Glomerular visceral epithelial cell (primary cell): ENCODE data around the gene SCAI.
"Not testable (repeated sequence)": the region's sequence is repeated elsewhere in the genome, so short reads cannot be mapped to it uniquely, and the experiment has no call there.

ENCODE experiments used
- DNase-seq: peaks from one replicate; pipeline ENCODE4 v3.0.0-alpha.2; 2016; ENCODE audit errors: extremely low spot score

The SCAI gene

DNA sequence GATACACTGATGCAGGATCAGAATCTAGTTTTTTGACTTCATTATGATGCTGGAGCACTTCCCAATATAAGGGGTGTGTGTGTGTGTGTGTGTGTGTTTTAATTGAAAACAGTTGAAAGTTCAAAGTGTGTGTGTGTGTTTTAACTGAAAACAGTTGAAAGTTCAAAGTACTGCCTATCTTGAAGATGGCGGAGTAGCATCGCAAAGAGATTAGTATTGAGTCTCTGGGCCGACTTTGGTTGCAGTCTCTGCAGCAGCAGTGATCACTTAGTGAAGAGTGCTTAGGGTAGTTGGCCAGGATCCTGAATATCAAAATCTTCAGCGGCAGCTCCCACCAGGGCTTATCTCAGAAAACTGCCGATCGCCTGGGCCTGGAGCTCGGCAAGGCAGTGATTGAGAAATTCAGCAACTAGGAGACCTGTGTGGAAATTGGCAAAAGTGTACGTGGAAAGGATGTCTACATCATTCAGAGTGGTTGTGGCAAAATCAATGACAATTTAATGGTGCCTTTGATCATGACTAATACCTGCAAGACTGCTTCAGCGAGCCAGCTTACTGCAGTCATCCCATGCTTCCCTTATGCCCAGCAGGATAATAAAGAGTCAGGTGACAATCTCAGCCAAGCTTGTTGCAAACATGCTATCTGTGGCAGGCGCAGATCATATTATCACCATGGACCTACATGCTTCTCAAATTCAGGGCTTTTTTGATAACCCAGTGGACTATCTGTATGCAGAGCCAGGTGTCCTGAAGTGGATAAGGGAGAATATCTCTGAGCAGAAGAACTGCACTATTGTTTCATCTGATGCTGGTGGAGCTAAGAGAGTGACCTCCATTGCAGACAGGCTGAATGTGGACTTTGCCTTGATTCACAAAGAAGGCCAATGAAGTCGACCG lies 7.3 kb upstream of the SCAI start:
- no peak for DNase-seq

DNA sequence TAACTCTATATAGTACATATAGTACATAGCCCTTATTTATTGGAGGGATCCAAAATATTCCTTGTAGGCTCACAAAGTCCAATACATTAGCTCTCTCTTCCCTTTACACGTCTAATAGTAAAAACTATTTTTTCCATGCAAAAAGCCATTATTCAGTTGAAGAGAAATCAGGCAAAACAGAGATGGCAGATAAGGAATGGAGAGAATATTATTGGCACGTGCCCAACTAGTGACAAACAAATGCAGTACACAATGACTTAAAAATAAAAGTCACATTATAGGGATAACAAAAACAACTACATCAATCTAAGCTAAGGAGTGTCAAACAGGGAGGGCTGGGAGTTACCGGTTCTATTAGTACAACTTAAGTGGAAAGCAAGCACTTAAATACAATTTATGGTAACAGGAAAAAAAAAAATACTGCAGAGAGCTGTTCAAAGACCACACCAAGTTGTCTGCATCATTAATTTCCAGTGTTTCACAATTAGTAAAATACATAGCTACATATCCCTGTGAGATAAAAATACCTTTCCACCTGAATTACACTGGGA lies 4.1 kb upstream of the SCAI start:
- no peak for DNase-seq

DNA sequence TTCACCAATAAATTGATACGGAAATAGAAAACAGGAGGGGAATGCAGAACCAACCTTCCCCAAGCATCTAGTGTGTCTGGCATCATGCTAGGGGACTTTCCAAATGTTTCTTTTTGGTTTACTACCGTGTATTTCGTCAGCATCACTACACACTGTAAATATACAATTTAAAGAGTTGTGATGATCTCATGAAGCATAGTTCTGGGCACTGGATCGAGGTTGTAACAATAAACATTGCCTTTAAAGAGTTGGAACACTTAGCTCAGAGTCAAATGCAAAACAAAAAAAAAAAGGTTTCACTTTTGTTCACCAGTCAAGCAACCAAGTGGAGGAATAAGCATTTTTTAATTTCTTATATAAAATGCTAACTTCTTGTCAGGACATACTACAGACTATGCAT lies 2.9 kb upstream of the SCAI start:
- DNase-seq: no peak

DNA sequence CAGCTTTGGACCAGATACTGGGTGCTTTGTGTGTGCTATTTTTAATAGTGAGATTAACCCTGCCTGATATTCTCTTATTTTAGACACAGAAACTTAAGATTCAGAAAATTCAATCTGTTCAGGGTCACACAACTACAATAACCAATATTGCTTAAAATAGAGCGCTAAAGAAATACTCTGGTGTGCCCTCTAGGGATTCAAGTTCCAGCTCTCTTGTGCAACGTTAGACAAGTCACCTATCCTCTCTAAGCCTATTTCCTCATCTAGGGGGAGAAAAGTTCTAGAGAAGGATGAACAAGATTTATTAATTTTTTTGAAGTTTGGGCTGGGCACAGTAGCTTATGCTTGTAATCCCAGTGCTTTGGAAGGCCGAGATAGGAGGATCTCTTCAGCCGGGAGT lies 2.1 kb upstream of the SCAI start:
- DNase-seq: no peak

DNA sequence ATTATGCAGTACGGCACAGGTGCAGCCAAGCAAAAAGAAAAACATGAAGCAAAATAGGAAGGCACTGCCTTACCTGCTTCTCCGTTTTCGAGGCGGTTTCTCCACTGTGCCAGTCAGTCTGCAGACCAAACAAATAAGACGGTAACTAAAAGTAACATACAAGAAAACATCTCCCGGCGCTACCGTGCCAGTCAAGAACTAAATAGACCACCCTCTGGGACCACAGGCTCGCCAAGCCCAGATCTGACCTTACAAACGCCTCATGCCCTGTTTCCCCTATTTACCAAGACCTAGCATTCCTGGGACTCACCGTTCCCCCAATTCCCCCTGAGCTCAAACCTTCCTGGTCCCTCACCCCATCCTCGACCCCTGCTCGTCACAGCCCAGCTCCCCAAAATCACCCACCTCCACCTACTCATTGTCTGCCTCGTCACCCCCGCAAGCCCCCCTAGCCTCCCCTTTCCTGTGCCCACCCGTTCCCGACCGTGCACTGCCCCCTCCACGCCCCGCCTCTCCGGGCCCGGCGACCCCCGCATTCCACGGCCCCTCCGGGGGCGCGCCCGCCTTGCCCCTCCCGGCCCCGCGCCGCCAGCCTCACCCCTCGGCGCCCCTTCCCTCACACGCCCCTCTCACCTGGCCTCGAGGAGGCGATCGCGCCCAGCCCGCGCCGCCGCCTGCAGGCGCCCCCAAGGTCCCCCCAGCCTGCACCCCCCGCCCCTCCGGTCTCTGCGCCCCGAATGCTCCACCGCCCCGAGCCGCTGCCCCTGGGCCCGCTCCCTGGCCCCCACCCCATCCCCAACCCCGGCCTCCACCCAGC lies 560 bp downstream of the SCAI start:
- no peak for DNase-seq

DNA sequence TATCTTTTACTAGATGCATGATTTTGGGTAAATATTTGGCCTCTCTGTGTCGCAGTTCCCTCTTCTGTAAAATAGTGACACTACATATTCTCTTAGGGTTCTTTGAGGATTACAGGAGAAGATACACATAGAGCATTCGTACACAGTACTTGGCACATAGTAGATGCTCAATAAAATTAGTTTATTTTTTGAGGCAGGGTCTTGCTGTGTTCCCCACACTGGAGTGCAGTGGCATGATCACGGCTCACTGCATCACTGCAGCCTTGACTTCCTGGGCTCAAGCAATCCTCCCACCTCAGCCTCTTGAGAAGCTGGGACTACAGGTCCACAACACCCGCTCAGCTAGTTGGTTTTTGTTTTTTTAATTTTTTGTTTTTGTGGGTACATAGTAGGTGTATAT lies 1.6 kb downstream of the SCAI start:
- no peak for DNase-seq

DNA sequence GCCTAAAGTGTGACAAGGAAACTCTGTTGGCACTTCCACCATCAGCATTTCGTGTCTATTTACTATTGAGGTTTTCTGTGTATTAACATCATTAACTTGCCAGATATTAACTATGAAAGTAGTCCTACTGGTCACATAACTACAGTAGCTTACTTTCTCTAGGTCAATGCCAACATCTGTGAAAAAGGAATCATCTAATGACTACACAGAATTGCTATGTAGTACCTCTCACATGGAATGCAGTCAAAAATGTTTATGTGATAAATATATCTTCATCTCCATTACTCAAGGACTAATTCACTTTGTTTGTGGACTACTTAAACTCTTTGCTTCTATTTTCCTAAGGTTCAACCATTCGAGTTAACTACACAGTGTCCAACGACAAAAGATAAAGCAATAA lies 2.1 kb downstream of the SCAI start:
- no peak for DNase-seq

DNA sequence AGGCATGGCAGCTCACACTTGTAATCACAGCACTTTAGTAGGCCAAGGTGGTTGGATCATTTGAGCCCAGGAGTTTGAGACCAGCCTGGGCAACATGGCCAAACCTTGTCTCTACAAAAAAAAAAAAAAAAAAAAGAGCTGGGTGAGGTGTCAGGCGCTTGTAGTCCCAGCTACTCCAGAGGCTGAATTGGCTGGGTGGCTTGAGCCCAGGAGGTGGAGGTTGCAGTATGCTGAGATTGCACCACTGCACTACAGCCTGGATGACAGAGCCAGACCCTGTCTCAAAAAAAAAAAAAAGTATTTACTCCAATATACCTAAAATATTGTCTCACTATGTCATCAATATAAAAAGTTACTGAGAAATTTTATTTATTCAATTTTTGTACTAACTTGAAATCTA lies 2.8 kb downstream of the SCAI start:
- DNase-seq: no peak

DNA sequence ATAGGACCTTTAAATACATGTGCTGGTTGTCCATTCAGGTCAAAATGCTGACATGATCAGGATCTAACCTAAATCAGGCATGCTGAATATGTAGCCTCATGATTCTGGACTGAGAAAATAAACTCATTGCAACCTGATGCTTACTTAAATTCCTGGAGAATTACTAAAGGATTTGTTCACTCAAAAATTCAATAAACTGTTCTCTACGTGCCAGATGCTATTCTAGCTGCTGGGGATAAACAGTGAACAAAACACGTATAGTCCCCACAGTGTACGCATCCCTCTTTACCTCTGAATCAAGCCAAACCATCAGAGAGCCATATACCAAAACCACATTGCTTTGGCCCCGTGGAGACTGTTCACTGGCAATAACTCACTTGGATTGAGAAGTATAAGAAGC lies 6.1 kb downstream of the SCAI start:
- no peak for DNase-seq

DNA sequence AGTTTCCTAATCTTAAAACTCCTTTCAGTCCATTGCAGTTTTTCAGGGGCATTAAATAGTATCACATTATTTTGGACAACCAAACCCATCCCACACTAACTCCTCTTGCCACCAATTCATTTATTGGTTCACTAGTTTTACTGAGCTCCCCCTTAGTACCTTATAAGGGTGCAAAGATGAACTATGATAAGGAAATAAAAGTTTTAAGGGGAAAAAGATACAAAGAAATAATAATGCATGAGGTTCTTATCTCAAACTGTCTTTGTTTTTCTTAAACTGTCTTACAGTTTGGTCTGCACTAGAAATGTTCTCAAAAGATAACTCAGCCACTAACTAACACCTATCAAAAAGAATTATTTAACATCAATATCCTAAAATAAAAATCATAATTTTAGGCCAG lies 8.4 kb downstream of the SCAI start:
- DNase-seq: no peak

DNA sequence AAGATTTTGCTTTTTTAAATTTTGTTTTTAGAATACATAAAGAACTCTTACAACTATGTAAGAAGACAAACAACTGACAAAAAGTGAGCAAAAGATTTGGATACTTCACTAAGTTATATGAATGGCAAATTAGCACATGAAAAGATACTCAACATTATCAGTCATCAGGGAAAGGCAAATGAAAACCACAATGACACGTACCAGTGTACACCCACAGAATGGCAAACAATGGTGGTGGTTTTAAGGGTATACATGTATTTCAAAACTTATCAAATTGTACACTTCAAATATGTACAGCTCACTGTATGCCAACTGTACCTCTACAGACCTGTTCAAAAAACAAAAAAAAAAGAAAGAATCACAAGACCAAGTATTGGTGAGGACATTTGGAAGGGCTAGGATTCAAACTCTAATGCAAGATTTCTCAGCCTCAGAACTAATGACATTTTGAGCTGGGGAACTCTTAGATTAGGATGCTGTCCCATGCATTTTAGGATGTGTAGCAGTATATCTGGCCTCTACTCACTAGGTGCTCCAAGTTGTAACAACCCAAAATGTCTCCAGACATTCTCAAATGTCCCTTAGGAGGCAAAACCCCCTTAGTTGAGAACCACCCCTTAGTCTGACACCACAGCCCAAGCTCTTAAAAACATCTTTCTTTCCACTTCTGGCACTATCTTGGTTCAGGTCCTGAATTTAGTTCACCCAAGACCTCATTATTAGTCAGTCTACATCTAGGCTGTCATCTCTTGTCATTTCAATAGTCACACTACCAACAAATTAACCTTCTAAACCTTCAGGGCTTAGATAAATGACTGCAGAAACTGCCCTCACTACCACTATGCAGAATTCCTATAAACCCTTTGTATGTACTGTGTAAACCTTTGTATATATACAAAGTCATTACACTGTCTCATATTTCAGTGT lies 9.7 kb downstream of the SCAI start:
- no peak for DNase-seq

DNA sequence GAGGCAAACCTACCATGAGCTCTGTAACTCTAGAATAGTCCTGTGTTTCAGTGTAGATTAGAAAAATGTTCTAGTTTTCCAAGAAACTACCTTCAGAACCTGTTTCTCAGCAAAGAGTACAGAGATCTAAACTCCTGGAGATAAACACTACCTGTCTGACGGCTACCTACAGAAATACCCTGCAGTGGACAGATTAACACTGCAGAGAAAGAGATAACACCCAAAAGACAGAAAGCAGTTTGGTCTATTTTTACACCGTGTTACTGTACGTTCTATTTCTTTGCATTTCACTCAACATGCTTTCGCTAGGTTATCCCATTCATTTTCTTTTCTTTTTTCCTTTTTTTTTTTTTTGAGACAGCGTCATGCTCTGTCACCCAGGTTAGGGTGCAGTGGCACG lies 11.6 kb downstream of the SCAI start:
- DNase-seq: no peak

DNA sequence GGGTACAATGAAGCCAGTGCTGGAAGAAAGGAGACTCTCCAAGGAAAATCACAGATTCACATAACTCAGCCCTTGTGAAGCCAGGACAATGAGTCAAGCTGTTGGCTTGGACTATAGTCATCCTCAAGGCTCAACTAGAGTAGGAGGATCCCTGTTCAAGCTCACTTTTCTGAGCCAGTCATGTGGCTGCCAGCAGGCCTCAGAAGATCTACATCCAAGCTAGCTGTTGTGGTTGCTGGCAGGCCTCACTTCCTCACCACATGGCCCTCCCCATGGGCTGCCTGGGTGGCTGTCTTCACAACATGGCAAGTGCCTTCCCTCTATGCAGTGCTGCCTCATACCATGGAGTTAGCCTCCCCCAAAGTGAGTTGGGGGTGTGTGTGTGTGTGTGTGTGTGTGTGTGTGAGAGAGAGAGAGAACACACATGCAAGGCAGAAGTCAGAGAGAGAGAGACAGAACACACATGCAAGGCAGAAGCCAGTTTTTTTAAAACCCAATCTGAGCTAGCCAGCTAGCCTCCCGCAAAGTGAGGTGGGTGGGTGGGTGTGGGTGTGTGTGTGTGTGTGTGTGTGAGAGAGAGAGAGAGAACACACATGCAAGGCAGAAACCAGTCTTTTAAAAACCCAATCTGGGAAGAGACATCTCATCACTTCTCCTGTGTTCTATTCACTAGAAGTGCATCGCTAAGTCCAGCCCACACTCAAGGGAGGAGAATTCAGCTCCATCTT lies 17.1 kb downstream of the SCAI start:
- peak; percentile 95 for DNase-seq

DNA sequence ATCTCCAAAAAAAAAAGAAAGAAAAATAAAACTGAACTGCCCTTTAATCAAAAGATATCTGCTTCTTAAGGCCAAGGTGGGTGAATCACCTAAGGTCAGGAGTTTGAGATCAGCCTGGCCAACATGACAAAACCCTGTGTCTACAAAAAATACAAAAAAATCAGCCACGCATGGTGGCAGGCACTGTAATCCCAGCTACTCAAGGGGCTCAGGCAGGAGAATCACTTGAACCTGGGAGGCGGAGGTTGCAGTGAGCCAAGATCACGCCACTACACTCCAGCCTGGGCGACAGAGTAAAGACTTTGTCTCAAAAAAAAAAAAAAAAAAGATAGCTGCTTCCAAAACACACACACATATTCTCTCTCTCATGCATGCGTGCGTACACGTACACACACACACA lies 17.8 kb downstream of the SCAI start:
- DNase-seq: no peak

DNA sequence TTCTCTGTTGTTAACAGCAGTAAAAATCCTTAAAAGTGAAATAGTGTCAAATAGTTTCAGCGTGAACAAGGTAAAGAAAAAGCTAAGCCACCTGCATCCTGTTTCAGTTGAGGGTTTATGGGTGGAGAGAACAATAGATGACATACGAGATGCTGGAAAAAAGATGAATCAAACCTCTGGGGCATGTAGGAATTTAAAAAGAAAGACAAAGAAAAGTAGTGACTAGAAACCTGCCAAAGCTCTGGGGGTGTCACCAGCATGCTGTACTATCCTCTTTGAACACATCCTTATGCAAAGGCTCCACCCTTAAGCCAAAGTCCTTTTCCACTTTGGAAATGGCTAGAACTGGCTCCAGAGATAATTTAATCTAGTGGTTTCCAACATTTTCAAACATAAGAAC lies 22.2 kb downstream of the SCAI start:
- DNase-seq: no peak

DNA sequence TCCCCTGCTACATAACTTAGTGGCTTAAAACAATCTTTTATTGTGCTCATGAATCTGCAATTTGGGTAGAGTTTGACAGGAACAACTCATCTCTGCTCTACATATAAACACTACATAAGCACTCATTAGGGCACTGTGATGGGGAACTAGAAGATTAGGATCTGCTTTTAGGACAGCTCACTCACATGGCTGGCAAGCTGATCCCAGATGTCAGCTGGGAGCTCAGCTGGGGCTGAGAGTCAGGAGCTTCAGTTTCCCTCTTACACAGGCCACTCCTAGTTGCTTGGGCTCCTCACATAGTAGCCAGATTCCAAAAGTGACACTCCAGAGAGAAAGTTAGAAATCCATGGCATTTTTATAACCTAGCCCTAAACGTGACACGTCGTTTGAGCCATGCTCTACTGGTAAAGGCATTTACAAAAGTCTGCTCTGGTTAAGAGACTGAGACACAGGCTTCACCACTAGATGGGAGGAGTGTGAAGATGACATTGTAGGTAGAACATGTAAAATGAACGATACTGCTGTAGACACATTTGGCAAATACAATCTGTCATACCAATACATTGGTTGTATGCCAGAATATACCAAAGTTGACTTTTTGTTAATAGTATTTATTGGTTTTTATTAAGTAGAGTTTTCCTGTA lies 23.6 kb downstream of the SCAI start:
- DNase-seq: no peak

DNA sequence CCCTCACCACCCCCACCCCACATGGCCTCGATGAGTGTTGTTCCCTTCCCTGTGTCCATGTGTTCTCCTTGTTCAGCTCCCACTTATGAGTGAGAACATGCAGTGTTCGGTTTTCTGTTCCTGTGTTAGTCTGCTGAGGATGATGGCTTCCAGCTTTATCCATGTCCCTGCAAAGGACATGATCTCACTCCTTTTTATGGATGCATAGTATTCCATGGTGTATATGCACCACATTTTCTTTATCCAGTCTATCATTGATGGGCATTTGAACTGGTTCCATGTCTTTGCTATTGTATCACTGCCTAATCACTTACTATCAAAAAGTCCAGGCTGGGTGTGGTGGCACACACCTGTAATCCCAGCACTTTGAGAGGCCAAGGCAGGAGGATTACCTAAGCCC lies 24.6 kb downstream of the SCAI start:
- not testable (repeated sequence) for DNase-seq

DNA sequence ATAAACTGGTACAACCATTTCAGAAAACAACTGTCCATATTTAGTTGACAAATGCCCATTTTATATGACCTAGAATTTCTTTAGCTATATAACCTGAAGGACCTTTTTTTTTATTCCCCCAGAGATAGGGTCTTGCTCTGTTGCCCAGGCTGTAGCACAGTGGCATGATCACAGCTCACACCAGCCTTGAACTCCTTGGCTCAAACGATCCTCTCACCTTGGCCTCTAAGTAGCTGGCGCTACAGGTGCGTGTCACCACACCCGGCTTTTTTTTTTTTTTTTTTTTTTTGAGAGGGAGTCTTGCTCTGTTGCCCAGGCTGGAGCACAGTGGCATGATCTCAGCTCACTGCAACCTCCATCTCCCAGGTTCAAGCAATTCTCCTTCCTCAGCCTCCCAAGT lies 28.8 kb downstream of the SCAI start:
- not testable (repeated sequence) for DNase-seq

DNA sequence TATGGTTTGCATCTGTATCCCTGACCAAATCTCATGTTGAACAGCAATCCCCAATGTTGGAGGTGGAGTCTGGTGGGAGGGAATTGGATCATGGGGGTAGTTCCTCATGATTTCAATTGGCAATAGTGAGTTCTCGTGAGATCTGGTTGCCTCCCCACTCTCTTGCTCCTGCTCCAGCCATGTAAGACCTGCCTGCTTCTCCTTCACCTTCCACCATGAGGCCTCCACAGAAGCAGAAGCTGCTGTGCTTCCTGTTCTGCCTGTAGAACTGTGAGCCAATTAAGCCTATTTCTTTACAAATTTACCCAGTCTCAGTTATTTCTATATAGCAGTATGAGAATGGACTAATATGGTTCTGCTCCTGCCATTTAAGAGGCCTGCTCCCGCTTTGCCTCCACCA lies 32.9 kb downstream of the SCAI start:
- no peak for DNase-seq

DNA sequence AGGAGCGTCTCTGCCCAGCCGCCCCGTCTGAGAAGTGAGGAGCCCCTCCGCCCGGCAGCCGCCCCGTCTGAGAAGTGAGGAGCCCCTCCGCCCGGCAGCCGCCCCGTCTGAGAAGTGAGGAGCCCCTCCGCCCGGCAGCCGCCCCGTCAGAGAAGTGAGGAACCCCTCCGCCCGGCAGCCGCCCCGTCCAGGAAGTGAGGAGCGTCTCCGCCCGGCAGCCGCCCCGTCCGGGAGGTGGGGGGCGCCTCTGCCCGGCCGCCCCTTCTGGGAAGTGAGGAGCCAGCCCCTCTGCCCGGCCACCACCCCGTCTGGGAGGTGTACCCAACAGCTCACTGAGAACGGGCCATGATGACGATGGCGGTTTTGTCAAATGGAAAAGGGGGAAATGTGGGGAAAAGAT lies 34.8 kb downstream of the SCAI start:
- not testable (repeated sequence) for DNase-seq
